Esophagus squamous epithelium (tissue), 5 donors: ENCODE data around the gene SLC51A. TPM values are rescaled to one million over a fixed set of nuclear protein-coding genes. Genes with fewer than 3 reads are reported as not detected.
"Not testable (repeated sequence)": the region's sequence is repeated elsewhere in the genome, so short reads cannot be mapped to it uniquely, and the experiment has no call there.

Source experiments
- DNase-seq: peaks from one replicate; lab custom pipeline; 2025; lab: John Stamatoyannopoulos, UW
- H3K27ac ChIP-seq, 4 donors: fragments of 200-600 bp; sonication (generic); one replicate each; pipeline ENCODE4 v1.5.1; 2016 to 2019; ENCODE audit warnings: mild to moderate bottlenecking in 1 of 4
- H3K27me3 ChIP-seq, 4 donors: fragments of 200-600 bp; sonication (generic); 1 replicate in 3 of 4; 2 replicates in 1 of 4; pipeline versions ENCODE4 v1.5.1 to v1.6.0; 2017 to 2021; ENCODE audit warnings: antibody characterized with exemption in 1 of 4
- H3K36me3 ChIP-seq, 3 donors: fragments of 200-600 bp; sonication (generic); one replicate each; pipeline ENCODE4 v1.5.1; 2016 to 2019
- H3K4me1 ChIP-seq, 3 donors: fragments of 200-600 bp; sonication (generic); one replicate each; pipeline ENCODE4 v1.5.1; 2017 to 2019
- H3K4me3 ChIP-seq, 4 donors: fragments of 200-600 bp; sonication (generic); 1 replicate in 3 of 4; 2 replicates in 1 of 4; pipeline ENCODE4 v1.5.1; 2016 to 2019; ENCODE audit warnings: mild to moderate bottlenecking in 2 of 4, moderate library complexity in 1 of 4
- H3K9me3 ChIP-seq, 3 donors: fragments of 200-600 bp; sonication (generic); one replicate each; pipeline ENCODE4 v1.5.1; 2016 to 2019
- POLR2A ChIP-seq, 4 donors: fragments of 450-650 bp; IDR thresholded peaks; one replicate each; pipeline ENCODE4 v1.6.1; 2017; ENCODE audit warnings: antibody characterized with exemption in 4 of 4, mild to moderate bottlenecking in 4 of 4, moderate library complexity in 3 of 4
- WGBS, 2 donors: methylation state at CpG; one replicate each; pipeline ENCODE4 v1.1.5; 2018; 5-methylcytosine and 5-hydroxymethylcytosine counted together
- intact Hi-C: fragments of 100-400 bp; cut with DNase I; formaldehyde crosslinking; loops from one replicate; pipeline ENCODE4 v1.15.0; 2022
- total RNA-seq, 4 donors: library from RNA; depleted of rRNA; stranded (reverse); fragments of >200 nt; gene quantifications; one replicate each; pipeline ENCODE4 v1.1.0, GENCODE V29; 2016
- TF ChIP-seq, protein P1 (sequence below), 6 experiments: fragments of 450-650 bp in 4 of 6; fragments of 200-600 bp in 2 of 6; sonication (generic) in 2 of 6; IDR thresholded peaks; one replicate each; pipeline ENCODE4 v1.5.1; 2016 to 2019; ENCODE audit warnings: antibody characterized with exemption in 6 of 6, mild to moderate bottlenecking in 4 of 6, moderate library complexity in 4 of 6
- donor health status: DM: yes; HTN: yes; CAD: no.

The SLC51A gene
- total RNA-seq, 4 donors from 2014 or later, result 1.1 TPM; not detected in 3

GRCh38 chr3:196238612-196239560, 22.6 kb downstream of the SLC51A start:
- WGBS, 2 donors, result 68 to 76% methylated on average over 12 to 14 of the region's 14 CpGs
- Histone ChIP-seq H3K9me3 (no peaks in the 10 kb centered on the region), H3K36me3 (peaks cover 4 to 88% (median 23%) of the 10 kb centered on the region in 3 donors), H3K27me3 (no peaks in the 10 kb centered on the region), H3K4me1 (no peaks in the 10 kb centered on the region), H3K27ac (no peak overlapping the region), H3K4me3 (no peak overlapping the region)
- DNase-seq, result no peak
- intact Hi-C loops, result no loop called here
- TF ChIP-seq, protein P1, sequence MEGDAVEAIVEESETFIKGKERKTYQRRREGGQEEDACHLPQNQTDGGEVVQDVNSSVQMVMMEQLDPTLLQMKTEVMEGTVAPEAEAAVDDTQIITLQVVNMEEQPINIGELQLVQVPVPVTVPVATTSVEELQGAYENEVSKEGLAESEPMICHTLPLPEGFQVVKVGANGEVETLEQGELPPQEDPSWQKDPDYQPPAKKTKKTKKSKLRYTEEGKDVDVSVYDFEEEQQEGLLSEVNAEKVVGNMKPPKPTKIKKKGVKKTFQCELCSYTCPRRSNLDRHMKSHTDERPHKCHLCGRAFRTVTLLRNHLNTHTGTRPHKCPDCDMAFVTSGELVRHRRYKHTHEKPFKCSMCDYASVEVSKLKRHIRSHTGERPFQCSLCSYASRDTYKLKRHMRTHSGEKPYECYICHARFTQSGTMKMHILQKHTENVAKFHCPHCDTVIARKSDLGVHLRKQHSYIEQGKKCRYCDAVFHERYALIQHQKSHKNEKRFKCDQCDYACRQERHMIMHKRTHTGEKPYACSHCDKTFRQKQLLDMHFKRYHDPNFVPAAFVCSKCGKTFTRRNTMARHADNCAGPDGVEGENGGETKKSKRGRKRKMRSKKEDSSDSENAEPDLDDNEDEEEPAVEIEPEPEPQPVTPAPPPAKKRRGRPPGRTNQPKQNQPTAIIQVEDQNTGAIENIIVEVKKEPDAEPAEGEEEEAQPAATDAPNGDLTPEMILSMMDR (IDR thresholded peaks at IDR 0.05), result no peak
- no peak for TF ChIP-seq POLR2A (IDR thresholded peaks at IDR 0.05)

- no peak for DNase-seq
- WGBS, 2 donors, result 83 to 90% methylated on average over 4 of the region's 4 CpGs
- Histone ChIP-seq H3K27me3 (no peaks in the 10 kb centered on the region), H3K36me3 (peaks cover 4 to 91% (median 23%) of the 10 kb centered on the region in 3 donors), H3K27ac (no peak overlapping the region), H3K4me3 (no peak overlapping the region), H3K4me1 (no peaks in the 10 kb centered on the region), H3K9me3 (no peaks in the 10 kb centered on the region)
- intact Hi-C loops, result no loop called here
- TF ChIP-seq, protein P1 (IDR thresholded peaks at IDR 0.05), result no peak
- TF ChIP-seq POLR2A (IDR thresholded peaks at IDR 0.05), result no peak
Measured at GRCh38 chr3:196240424-196240823, 24.1 kb downstream of the SLC51A start.

DNA sequence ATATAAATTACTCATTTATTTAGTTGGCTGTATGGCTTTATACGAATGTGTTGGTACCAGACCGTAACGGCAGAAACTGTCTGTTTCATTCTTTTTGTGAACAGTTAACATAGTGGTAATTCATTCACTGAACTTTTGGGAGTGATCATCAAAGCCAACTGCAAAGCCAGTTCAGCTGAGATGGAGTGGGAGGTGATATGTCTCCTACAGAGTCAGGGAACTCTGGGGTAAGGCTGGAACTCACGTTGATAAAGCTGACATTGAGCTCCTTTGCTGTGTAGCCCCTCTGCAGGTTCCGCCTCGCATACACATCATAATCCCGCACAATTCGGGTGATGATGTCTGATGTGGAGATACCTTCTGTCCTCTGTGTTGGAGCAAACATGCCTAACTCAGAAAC, 25.4 kb downstream of the SLC51A start:
- Histone ChIP-seq H3K27ac (no peak overlapping the region), H3K36me3 (peaks cover 4 to 95% (median 31%) of the 10 kb centered on the region in 3 donors), H3K9me3 (no peaks in the 10 kb centered on the region), H3K4me1 (no peaks in the 10 kb centered on the region), H3K27me3 (no peaks in the 10 kb centered on the region), H3K4me3 (no peak overlapping the region)
- intact Hi-C loops, result no loop called here
- TF ChIP-seq, protein P1 (IDR thresholded peaks at IDR 0.05), result no peak
- no peak for TF ChIP-seq POLR2A (IDR thresholded peaks at IDR 0.05)
- 83 to 86% methylated on average over 4 to 8 of the region's 8 CpGs for WGBS, 2 donors
- no peak for DNase-seq

DNA sequence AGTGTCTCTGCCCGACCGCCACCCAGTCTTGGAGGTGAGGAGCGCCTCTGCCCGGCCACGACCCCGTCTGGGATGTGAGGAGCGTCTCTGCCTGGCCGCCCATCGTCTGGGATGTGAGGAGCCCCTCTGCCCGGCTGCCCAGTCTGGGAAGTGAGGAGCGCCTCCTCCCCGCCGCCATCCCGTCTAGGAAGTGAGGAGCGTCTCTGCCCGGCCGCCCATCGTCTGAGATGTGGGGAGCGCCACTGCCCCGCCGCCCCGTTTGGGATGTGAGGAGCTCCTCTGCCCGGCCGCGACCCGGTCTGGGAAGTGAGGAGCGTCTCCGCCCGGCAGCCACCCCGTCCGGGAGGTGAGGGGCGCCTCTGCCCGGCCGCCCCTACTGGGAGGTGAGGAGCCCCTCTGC, 27.8 kb downstream of the SLC51A start:
- peaks cover 4 to 95% (median 31%) of the 10 kb centered on the region in 3 donors for H3K36me3 ChIP-seq

DNA sequence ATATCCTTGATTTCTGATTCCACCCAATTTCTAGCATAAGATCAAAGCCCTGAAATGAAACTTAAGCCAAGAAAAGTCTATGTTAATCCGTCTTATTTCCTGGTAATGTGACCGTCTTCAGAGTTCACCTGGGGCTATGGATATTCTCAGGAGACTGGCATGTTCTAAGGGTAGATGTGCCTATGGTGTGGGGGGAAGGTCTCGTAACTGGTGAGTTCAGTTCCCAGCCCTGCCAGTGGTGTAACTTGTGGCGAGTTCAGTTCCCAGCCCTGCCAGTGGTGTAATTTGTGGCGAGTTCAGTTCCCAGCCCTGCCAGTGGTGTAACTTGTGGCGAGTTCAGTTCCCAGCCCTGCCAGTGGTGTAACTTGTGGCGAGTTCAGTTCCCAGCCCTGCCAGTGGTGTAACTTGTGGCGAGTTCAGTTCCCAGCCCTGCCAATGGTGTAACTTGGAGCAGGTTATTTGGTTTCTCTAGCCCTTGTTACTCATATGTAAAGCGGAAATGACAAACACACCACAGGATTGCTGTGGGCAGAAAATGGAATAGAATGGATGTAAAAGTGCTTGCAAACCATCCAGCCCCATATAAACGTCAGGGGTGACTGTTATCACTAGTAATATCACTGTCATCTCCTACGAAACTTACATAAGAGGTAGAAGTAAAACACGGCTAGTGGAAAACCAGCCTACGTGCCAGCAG, 30.4 kb downstream of the SLC51A start:
- H3K27ac ChIP-seq, result no peak overlapping the region
- no peak for DNase-seq

More for the DNA sequence above, 27.8 kb downstream of the SLC51A start:
- DNase-seq, intact Hi-C loops, H3K9me3 ChIP-seq, H3K27me3 ChIP-seq, H3K4me3 ChIP-seq, H3K27ac ChIP-seq, H3K4me1 ChIP-seq: not testable (repeated sequence)
- no CpG with 5 or more reads among the region's 34 CpGs for WGBS, 2 donors

More for the DNA sequence above, 30.4 kb downstream of the SLC51A start:
- no peaks in the 10 kb centered on the region for H3K27me3 ChIP-seq
- 77 to 93% methylated on average over 6 to 9 of the region's 13 CpGs for WGBS, 2 donors
- H3K4me1 ChIP-seq, result no peaks in the 10 kb centered on the region
- TF ChIP-seq POLR2A (IDR thresholded peaks at IDR 0.05), result no peak
- intact Hi-C loops, result no loop called here
- no peaks in the 10 kb centered on the region for H3K9me3 ChIP-seq
- no peak overlapping the region for H3K4me3 ChIP-seq
- peaks cover 4 to 84% (median 22%) of the 10 kb centered on the region in 3 donors for H3K36me3 ChIP-seq
